Testis (tissue), 2 donors: ENCODE data around the gene KPTN.

Experiments
- POLR2A ChIP-seq: fragments of 450-650 bp; IDR thresholded peaks from one replicate; pipeline ENCODE4 v1.6.1; 2017; ENCODE audit warnings: antibody characterized with exemption, mild to moderate bottlenecking, moderate library complexity
- TF ChIP-seq, protein P1 (sequence below), 3 experiments: fragments of 450-650 bp in 2 of 3; fragments of 200-600 bp in 1 of 3; sonication (generic) in 1 of 3; IDR thresholded peaks; one replicate each; pipeline ENCODE4 v1.5.1; 2016 to 2019; ENCODE audit warnings: antibody characterized with exemption in 3 of 3, mild to moderate bottlenecking in 2 of 3, moderate library complexity in 1 of 3

- TF ChIP-seq, protein P1, sequence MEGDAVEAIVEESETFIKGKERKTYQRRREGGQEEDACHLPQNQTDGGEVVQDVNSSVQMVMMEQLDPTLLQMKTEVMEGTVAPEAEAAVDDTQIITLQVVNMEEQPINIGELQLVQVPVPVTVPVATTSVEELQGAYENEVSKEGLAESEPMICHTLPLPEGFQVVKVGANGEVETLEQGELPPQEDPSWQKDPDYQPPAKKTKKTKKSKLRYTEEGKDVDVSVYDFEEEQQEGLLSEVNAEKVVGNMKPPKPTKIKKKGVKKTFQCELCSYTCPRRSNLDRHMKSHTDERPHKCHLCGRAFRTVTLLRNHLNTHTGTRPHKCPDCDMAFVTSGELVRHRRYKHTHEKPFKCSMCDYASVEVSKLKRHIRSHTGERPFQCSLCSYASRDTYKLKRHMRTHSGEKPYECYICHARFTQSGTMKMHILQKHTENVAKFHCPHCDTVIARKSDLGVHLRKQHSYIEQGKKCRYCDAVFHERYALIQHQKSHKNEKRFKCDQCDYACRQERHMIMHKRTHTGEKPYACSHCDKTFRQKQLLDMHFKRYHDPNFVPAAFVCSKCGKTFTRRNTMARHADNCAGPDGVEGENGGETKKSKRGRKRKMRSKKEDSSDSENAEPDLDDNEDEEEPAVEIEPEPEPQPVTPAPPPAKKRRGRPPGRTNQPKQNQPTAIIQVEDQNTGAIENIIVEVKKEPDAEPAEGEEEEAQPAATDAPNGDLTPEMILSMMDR (IDR thresholded peaks at IDR 0.05), result no peak
- TF ChIP-seq POLR2A, result no peak
Observed at GRCh38 chr19:47479701-47480503, 4.1 kb downstream of the KPTN start.
